Glutamatergic neuron (in vitro differentiated cells): ENCODE data around the gene AAMDC. TPM values are rescaled to one million over a fixed set of nuclear protein-coding genes. Genes with fewer than 3 reads are reported as not detected.
"Not testable (repeated sequence)": the region's sequence is repeated elsewhere in the genome, so short reads cannot be mapped to it uniquely, and the experiment has no call there.

Experiments
- DNase-seq: peaks from one replicate; pipeline ENCODE4 v3.0.0; 2022
- H3K27ac Mint-ChIP-seq: one replicate; pipeline ENCODE4 v1.8.0; 2020; ENCODE audit warnings: mild to moderate bottlenecking, mixed read lengths, inconsistent platforms; ENCODE audit not compliant: unreplicated experiment
- H3K27me3 Mint-ChIP-seq: one replicate; pipeline ENCODE4 v1.8.0; 2020; ENCODE audit warnings: mild to moderate bottlenecking, moderate library complexity, mixed read lengths, inconsistent platforms; ENCODE audit not compliant: unreplicated experiment
- H3K36me3 Mint-ChIP-seq: one replicate; pipeline ENCODE4 v1.8.0; 2020; ENCODE audit warnings: mild to moderate bottlenecking, mixed read lengths, inconsistent platforms; ENCODE audit not compliant: unreplicated experiment
- H3K4me1 Mint-ChIP-seq: one replicate; pipeline ENCODE4 v1.8.0; 2020; ENCODE audit warnings: mild to moderate bottlenecking, low read depth, mixed read lengths, inconsistent platforms; ENCODE audit not compliant: unreplicated experiment
- H3K4me3 Mint-ChIP-seq: one replicate; pipeline ENCODE4 v1.8.0; 2020; ENCODE audit warnings: mild to moderate bottlenecking, mixed read lengths, inconsistent platforms; ENCODE audit not compliant: unreplicated experiment
- H3K9me3 Mint-ChIP-seq: one replicate; pipeline ENCODE4 v1.8.0; 2020; ENCODE audit warnings: mild to moderate bottlenecking, moderate library complexity, mixed read lengths, inconsistent platforms; ENCODE audit not compliant: unreplicated experiment
- total RNA-seq: library from RNA; stranded (reverse); fragmentation: NEBNext Ultra II Directional; extraction: Animal tissue kit (Norgen Biotek cat#: 25700); gene quantifications from one replicate; pipeline ENCODE4 v1.2.1, GENCODE V29; 2021; ENCODE audit not compliant: unreplicated experiment
- TF ChIP-seq, protein P1 (sequence below): fragments of 200-600 bp; sonication (generic); IDR thresholded peaks from one replicate; pipeline ENCODE4 v1.5.0; 2021; ENCODE audit not compliant: partially characterized antibody, unreplicated experiment

Gene AAMDC
- total RNA-seq, 1 donor from 2014 or later, result 11.4 TPM

DNA sequence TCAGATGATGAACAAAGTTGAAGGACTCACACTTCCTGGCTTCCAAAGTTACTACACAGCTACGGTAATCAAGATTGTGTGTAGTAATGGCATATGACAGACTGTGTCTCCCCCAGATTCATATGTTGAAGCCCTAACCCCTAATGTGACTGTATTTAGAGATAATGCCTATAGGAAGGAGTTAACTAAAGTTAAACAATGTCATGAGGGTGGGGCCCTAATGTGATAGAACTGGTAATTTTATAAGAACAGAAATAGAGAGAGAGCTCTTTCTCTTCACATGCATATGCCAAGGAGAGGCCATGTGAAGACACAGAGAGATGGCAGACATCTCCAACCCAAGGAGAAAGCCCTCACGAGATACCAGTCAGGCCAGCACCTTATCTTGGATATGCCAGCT is 8.0 kb downstream of the AAMDC start:
- no peak overlapping the region for H3K4me3 Mint-ChIP-seq
- H3K4me1 Mint-ChIP-seq, result no peaks in the 10 kb centered on the region
- H3K9me3 Mint-ChIP-seq, result no peaks in the 10 kb centered on the region
- H3K36me3 Mint-ChIP-seq, result peaks cover 17% of the 10 kb centered on the region
- H3K27ac Mint-ChIP-seq, result no peak overlapping the region
- DNase-seq, result no peak
- TF ChIP-seq, protein P1, sequence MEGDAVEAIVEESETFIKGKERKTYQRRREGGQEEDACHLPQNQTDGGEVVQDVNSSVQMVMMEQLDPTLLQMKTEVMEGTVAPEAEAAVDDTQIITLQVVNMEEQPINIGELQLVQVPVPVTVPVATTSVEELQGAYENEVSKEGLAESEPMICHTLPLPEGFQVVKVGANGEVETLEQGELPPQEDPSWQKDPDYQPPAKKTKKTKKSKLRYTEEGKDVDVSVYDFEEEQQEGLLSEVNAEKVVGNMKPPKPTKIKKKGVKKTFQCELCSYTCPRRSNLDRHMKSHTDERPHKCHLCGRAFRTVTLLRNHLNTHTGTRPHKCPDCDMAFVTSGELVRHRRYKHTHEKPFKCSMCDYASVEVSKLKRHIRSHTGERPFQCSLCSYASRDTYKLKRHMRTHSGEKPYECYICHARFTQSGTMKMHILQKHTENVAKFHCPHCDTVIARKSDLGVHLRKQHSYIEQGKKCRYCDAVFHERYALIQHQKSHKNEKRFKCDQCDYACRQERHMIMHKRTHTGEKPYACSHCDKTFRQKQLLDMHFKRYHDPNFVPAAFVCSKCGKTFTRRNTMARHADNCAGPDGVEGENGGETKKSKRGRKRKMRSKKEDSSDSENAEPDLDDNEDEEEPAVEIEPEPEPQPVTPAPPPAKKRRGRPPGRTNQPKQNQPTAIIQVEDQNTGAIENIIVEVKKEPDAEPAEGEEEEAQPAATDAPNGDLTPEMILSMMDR, result no peak
- H3K27me3 Mint-ChIP-seq, result peaks cover 1% of the 10 kb centered on the region

DNA sequence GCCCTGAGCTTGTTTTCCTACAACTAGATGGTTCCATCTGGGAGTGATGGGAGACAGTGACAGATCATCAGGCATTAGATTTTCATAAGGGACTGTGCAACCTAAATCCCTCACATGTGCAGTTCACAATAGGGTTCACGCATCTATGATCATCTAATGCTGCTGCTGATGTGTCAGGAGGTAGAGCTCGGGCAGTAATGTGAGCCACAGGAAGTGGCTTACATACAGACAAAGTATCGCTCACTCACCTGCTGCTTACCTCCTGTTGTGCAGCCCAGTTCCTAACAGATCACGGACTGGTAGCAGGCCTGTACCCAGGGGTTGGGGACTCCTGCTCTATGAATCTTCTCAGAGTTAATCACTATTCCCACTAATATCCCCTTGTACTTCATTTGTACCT is 12.4 kb downstream of the AAMDC start:
- no peaks in the 10 kb centered on the region for H3K9me3 Mint-ChIP-seq
- H3K27me3 Mint-ChIP-seq, result peaks cover 2% of the 10 kb centered on the region
- no peaks in the 10 kb centered on the region for H3K4me1 Mint-ChIP-seq
- TF ChIP-seq, protein P1, result no peak
- no peak overlapping the region for H3K27ac Mint-ChIP-seq
- peaks cover 28% of the 10 kb centered on the region for H3K36me3 Mint-ChIP-seq
- no peak overlapping the region for H3K4me3 Mint-ChIP-seq
- DNase-seq, result no peak

DNA sequence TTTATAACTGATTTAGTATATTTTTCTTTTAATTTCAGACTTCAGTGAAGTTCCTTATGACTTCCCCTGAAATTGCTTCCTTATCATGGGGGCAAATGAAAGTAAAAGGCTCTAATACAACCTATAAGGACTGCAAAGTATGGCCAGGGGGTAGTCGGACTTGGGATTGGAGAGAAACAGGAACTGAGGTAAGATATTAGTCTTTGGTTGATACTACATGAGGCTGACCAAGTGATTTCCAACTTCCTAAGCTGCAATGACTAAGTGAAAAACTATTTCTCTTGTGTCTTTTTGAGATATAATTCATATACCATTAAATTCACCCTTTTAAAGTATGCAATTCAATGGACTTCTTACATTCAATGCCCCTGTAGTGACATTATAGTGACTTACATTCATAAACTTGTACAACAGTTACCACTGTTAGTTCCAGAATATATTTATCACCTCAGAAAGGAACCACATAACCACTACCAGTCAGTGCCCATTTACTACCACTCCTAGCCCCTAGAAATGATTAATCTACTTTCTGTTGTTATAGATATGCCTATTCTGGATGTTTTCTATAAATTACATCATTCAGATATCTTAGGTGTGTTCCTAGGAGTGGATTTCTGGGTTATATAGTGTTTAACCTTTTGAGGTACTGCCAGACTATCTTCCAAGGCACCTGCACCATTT is 21.6 kb downstream of the AAMDC start:
- DNase-seq, result no peak
- H3K27ac Mint-ChIP-seq, result no peak overlapping the region
- H3K27me3 Mint-ChIP-seq, result no peaks in the 10 kb centered on the region
- no peaks in the 10 kb centered on the region for H3K4me1 Mint-ChIP-seq
- no peak overlapping the region for H3K4me3 Mint-ChIP-seq
- peaks cover 8% of the 10 kb centered on the region for H3K9me3 Mint-ChIP-seq
- TF ChIP-seq, protein P1, result no peak
- peaks cover 36% of the 10 kb centered on the region for H3K36me3 Mint-ChIP-seq

DNA sequence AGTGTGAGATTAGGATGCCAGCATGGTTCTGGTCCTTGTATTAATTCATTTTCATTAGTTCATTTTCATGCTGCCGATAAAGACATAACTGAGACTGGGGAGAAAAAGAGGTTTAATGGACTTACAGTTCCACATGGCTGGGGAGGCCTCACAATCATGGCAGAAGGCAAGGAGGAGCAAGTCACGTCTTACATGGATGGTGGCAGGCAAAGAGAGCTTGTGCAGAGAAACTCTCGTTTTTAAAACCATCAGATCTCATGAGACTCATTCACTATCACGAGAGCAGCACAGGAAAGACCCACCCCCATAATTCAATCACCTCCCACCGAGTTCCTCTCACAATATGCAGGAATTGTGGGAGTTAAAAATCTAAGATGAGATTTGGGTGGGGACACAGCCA is 22.8 kb downstream of the AAMDC start:
- DNase-seq, H3K27me3 Mint-ChIP-seq, H3K27ac Mint-ChIP-seq, H3K9me3 Mint-ChIP-seq, H3K4me3 Mint-ChIP-seq, H3K4me1 Mint-ChIP-seq: not testable (repeated sequence)
- peaks cover 36% of the 10 kb centered on the region for H3K36me3 Mint-ChIP-seq

DNA sequence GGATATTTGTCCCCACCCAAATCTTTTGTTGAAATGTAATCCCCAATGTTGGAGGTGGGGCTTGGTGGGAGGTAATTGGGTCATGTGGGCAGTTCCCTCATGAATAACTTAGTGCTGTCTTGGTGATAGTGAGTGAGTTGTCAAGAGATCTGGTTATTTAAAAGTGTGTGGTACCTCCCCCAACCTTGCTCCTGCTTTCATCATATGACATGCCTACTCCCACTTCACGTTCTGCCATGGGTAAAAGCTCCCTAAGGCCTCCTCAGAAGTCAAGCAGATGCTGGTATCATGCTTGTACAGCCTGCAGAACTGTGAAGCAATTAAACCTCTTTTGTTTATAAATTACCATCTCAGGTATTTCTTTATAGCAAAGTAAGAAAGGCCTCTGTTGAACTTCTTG is 30.6 kb downstream of the AAMDC start:
- Mint-ChIP-seq H3K27me3 (no peaks in the 10 kb centered on the region), H3K4me3 (no peak overlapping the region), H3K27ac (no peak overlapping the region), H3K4me1 (no peaks in the 10 kb centered on the region), H3K36me3 (peaks cover 26% of the 10 kb centered on the region), H3K9me3 (peaks cover 9% of the 10 kb centered on the region)
- TF ChIP-seq, protein P1, result no peak
- DNase-seq, result no peak
